CD4-positive, alpha-beta T cell treated with Interleukin-15 for 4 hours (primary cell): ENCODE measurements around the gene GHR.

ENCODE experiments used
- DNase-seq: peaks from one replicate; pipeline ENCODE4 v3.0.0-alpha.2; 2020; ENCODE audit warnings: low spot score

The GHR gene

GRCh38 chr5:42462083-42462482 is 38.8 kb downstream of the GHR start:
- DNase-seq: no peak

- no peak for DNase-seq
Measured at GRCh38 chr5:42467572-42467971, 44.3 kb downstream of the GHR start.

- no peak for DNase-seq
Measured at GRCh38 chr5:42467981-42468524, 44.8 kb downstream of the GHR start.

GRCh38 chr5:42483472-42484154 is 60.4 kb downstream of the GHR start:
- no peak for DNase-seq

GRCh38 chr5:42487077-42487476 is 63.8 kb downstream of the GHR start:
- no peak for DNase-seq

- no peak for DNase-seq
Measured at GRCh38 chr5:42487821-42488220, 64.6 kb downstream of the GHR start.

GRCh38 chr5:42490831-42491230 is 67.6 kb downstream of the GHR start:
- no peak for DNase-seq

- DNase-seq: no peak
Measured at GRCh38 chr5:42491699-42492098, 68.5 kb downstream of the GHR start.

GRCh38 chr5:42492974-42493373 is 69.7 kb downstream of the GHR start:
- no peak for DNase-seq

- no peak for DNase-seq
Measured at GRCh38 chr5:42494414-42494813, 71.2 kb downstream of the GHR start.

GRCh38 chr5:42495914-42496313 is 72.7 kb downstream of the GHR start:
- no peak for DNase-seq

- DNase-seq: no peak
Measured at GRCh38 chr5:42496397-42497156, 73.3 kb downstream of the GHR start.

GRCh38 chr5:42498000-42498399 is 74.8 kb downstream of the GHR start:
- no peak for DNase-seq

- DNase-seq: no peak
Measured at GRCh38 chr5:42499016-42499415, 75.8 kb downstream of the GHR start.

- no peak for DNase-seq
Measured at GRCh38 chr5:42500003-42500599, 76.9 kb downstream of the GHR start.

GRCh38 chr5:42502613-42503470 is 79.6 kb downstream of the GHR start:
- DNase-seq: no peak

- DNase-seq: no peak
Measured at GRCh38 chr5:42506662-42507061, 83.4 kb downstream of the GHR start.

GRCh38 chr5:42507451-42508097 is 84.3 kb downstream of the GHR start:
- DNase-seq: no peak

GRCh38 chr5:42513246-42513645 is 90.0 kb downstream of the GHR start:
- no peak for DNase-seq

- DNase-seq: no peak
Measured at GRCh38 chr5:42514754-42515153, 91.5 kb downstream of the GHR start.

- DNase-seq: no peak
Measured at GRCh38 chr5:42515504-42515903, 92.3 kb downstream of the GHR start.
